Glomerular visceral epithelial cell (primary cell): ENCODE data around the gene SRP72.

Experiments
- DNase-seq: peaks from one replicate; pipeline ENCODE4 v3.0.0-alpha.2; 2016; ENCODE audit errors: extremely low spot score

SRP72 gene

GRCh38 chr4:56544573-56545131, 77.2 kb downstream of the SRP72 start:
- DNase-seq = peak; percentile 90

GRCh38 chr4:56550642-56551041, 83.2 kb downstream of the SRP72 start:
- no peak for DNase-seq

- DNase-seq = no peak
Observed at GRCh38 chr4:56551516-56551915, 84.1 kb downstream of the SRP72 start.

GRCh38 chr4:56552273-56552672, 84.9 kb downstream of the SRP72 start:
- DNase-seq = no peak
